IMR-90 (cell line): ENCODE data around the gene KPNA2. TPM values are rescaled to one million over a fixed set of nuclear protein-coding genes. Genes with fewer than 3 reads are reported as not detected.

Experiments used
- ATAC-seq: fragments of 200-7000 bp; cut with Tn5 transposase; 2 replicates; pipeline ENCODE4 v1.9.1; 2020; ENCODE audit warnings: low read depth, mild to moderate bottlenecking, moderate library complexity
- BruUV-seq: library from RNA; stranded (reverse); fragments of 400-500 nt; replicated peaks from 2 replicates; lab custom pipeline; 2021; lab: Mats Ljungman, UMichigan
- CTCF ChIA-PET: fragments of 300-600 bp; formaldehyde crosslinking; extraction: SDS; loops from one replicate; lab custom pipeline; 2021; ENCODE audit warnings: antibody characterized with exemption; lab: Yijun Ruan, JAX
- POLR2A ChIA-PET: fragments of 300-600 bp; sonication (Branson Sonifier 250); formaldehyde crosslinking; loops from one replicate; lab custom pipeline; 2022; ENCODE audit warnings: antibody characterized with exemption; ENCODE audit not compliant: unreplicated experiment; lab: Charles Lee
- DNase-seq: peaks from one replicate; pipeline ENCODE4 v3.0.0; 2013
- H2AFZ ChIP-seq: replicated peaks from 2 replicates; pipeline ENCODE3; 2013; ENCODE audit warnings: low read length, mild to moderate bottlenecking; ENCODE audit not compliant: poor library complexity
- H2AK5ac ChIP-seq: 2 replicates; pipeline ENCODE4 v1.6.1; 2013; ENCODE audit warnings: low read depth, low read length, inconsistent platforms
- H2AK9ac ChIP-seq: replicated peaks from 2 replicates; pipeline ENCODE3; 2013; ENCODE audit warnings: mild to moderate bottlenecking, low read depth, low read length, moderate library complexity; ENCODE audit not compliant: poor library complexity
- H2BK120ac ChIP-seq: 2 replicates; pipeline ENCODE4 v1.6.1; 2013; ENCODE audit warnings: low read depth, low read length, inconsistent platforms
- H2BK15ac ChIP-seq: 3 replicates; pipeline ENCODE4 v1.6.1; 2013; ENCODE audit warnings: low read depth, low read length, inconsistent platforms
- H2BK20ac ChIP-seq: 2 replicates; pipeline ENCODE4 v1.6.1; 2013; ENCODE audit warnings: low read depth, mild to moderate bottlenecking, inconsistent platforms, low read length, moderate library complexity
- H2BK5ac ChIP-seq: 2 replicates; pipeline ENCODE4 v1.6.1; 2013; ENCODE audit warnings: mild to moderate bottlenecking, low read depth, low read length, inconsistent platforms; ENCODE audit not compliant: poor library complexity, severe bottlenecking
- H3K14ac ChIP-seq: replicated peaks from 2 replicates; pipeline ENCODE4 v1.6.1; 2013; ENCODE audit warnings: low read depth, low read length, inconsistent platforms
- H3K18ac ChIP-seq: 2 replicates; pipeline ENCODE4 v1.6.1; 2013; ENCODE audit warnings: low read depth, low read length, control low read depth
- H3K23ac ChIP-seq: 2 replicates; pipeline ENCODE4 v1.6.1; 2013; ENCODE audit warnings: low read depth, low read length, inconsistent platforms
- H3K27ac ChIP-seq: 2 replicates; pipeline ENCODE4 v1.5.1; 2013; ENCODE audit warnings: mild to moderate bottlenecking, control low read depth, low read length; ENCODE audit not compliant: insufficient read depth
- H3K27me3 ChIP-seq: 2 replicates; pipeline ENCODE4 v1.6.1; 2013; ENCODE audit warnings: low read length; ENCODE audit not compliant: control insufficient read depth, insufficient read depth
- H3K36me3 ChIP-seq: 2 replicates; pipeline ENCODE4 v1.6.1; 2013; ENCODE audit warnings: low read length, mixed read lengths; ENCODE audit not compliant: control insufficient read depth, insufficient read depth
- H3K4ac ChIP-seq: 2 replicates; pipeline ENCODE4 v1.6.1; 2013; ENCODE audit warnings: low read depth, low read length, inconsistent platforms
- H3K4me1 ChIP-seq: 2 replicates; pipeline ENCODE4 v1.6.1; 2013; ENCODE audit warnings: low read length, mixed read lengths; ENCODE audit not compliant: control insufficient read depth, insufficient read depth
- H3K4me2 ChIP-seq: 2 replicates; pipeline ENCODE4 v1.6.1; 2013; ENCODE audit warnings: low read depth, mild to moderate bottlenecking, control low read depth, low read length, moderate library complexity
- H3K4me3 ChIP-seq: 2 replicates; pipeline ENCODE4 v1.5.1; 2013; ENCODE audit warnings: low read depth, mild to moderate bottlenecking, control low read depth, low read length, moderate library complexity; ENCODE audit not compliant: insufficient read depth
- H3K56ac ChIP-seq: 2 replicates; pipeline ENCODE4 v1.6.1; 2013; ENCODE audit warnings: low read length, inconsistent platforms; ENCODE audit not compliant: insufficient read depth; ENCODE audit errors: extremely low read depth
- H3K79me1 ChIP-seq, 2 experiments: 2 replicates each; pipeline ENCODE4 v1.6.1; 2013; ENCODE audit warnings: low read length in 2 of 2, inconsistent platforms in 1 of 2, low read depth in 1 of 2
- H3K9ac ChIP-seq: 2 replicates; pipeline ENCODE4 v1.6.1; 2013; ENCODE audit warnings: low read depth, low read length, control low read depth
- H3K9me1 ChIP-seq: 2 replicates; pipeline ENCODE4 v1.6.1; 2013; ENCODE audit warnings: low read length, inconsistent platforms; ENCODE audit not compliant: insufficient read depth
- H3K9me3 ChIP-seq: 2 replicates; pipeline ENCODE4 v1.6.1; 2013; ENCODE audit warnings: low read length; ENCODE audit not compliant: control insufficient read depth, insufficient read depth
- H4K20me1 ChIP-seq: 2 replicates; pipeline ENCODE4 v1.6.1; 2013; ENCODE audit warnings: low read length, inconsistent platforms; ENCODE audit not compliant: insufficient read depth
- H4K5ac ChIP-seq: 2 replicates; pipeline ENCODE4 v1.6.1; 2013; ENCODE audit warnings: mild to moderate bottlenecking, low read depth, low read length, control low read depth
- H4K8ac ChIP-seq, 2 experiments: 2 replicates each; pipeline ENCODE4 v1.6.1; 2013; ENCODE audit warnings: low read depth in 2 of 2, low read length in 2 of 2, control low read depth in 1 of 2, inconsistent platforms in 1 of 2
- H4K91ac ChIP-seq: 2 replicates; pipeline ENCODE4 v1.6.1; 2013; ENCODE audit warnings: low read depth, low read length, inconsistent platforms; ENCODE audit not compliant: insufficient read depth
- BHLHE40 ChIP-seq: fragments of 150-350 bp; IDR thresholded peaks from 2 replicates; pipeline ENCODE4 v1.6.1; 2016; ENCODE audit warnings: mild to moderate bottlenecking, low read depth, low read length
- CEBPB ChIP-seq: IDR thresholded peaks from 2 replicates; pipeline ENCODE4 v1.6.1; 2012; ENCODE audit warnings: low read depth, low read length, improper control_type of control experiment
- CHD1 ChIP-seq: IDR thresholded peaks from 2 replicates; pipeline ENCODE4 v1.6.1; 2012; ENCODE audit warnings: low read depth, low read length, improper control_type of control experiment
- FOS ChIP-seq: fragments of 150-350 bp; IDR thresholded peaks from 2 replicates; pipeline ENCODE4 v1.6.1; 2016; ENCODE audit warnings: low read depth, low read length
- MAFK ChIP-seq: IDR thresholded peaks from 2 replicates; pipeline ENCODE4 v1.6.1; 2012; ENCODE audit warnings: low read depth, low read length, improper control_type of control experiment
- MXI1 ChIP-seq: IDR thresholded peaks from 2 replicates; pipeline ENCODE4 v1.6.1; 2012; ENCODE audit warnings: low read depth, mild to moderate bottlenecking, low read length, moderate library complexity, borderline replicate concordance
- POLR2A ChIP-seq: IDR thresholded peaks from 2 replicates; pipeline ENCODE4 v1.6.1; 2012; ENCODE audit warnings: mild to moderate bottlenecking, low read depth, low read length
- RAD21 ChIP-seq: IDR thresholded peaks from 2 replicates; pipeline ENCODE4 v1.6.1; 2012; ENCODE audit warnings: low read length, improper control_type of control experiment
- RCOR1 ChIP-seq: IDR thresholded peaks from 2 replicates; pipeline ENCODE4 v1.6.1; 2012; ENCODE audit warnings: mild to moderate bottlenecking, low read length, improper control_type of control experiment; ENCODE audit not compliant: insufficient replicate concordance
- RFX5 ChIP-seq: IDR thresholded peaks from 2 replicates; pipeline ENCODE4 v1.8.0; 2012; ENCODE audit warnings: low read depth, mild to moderate bottlenecking, low read length, moderate library complexity
- SMC3 ChIP-seq: fragments of 150-350 bp; IDR thresholded peaks from 2 replicates; pipeline ENCODE4 v1.6.1; 2016; ENCODE audit warnings: low read depth, mild to moderate bottlenecking, antibody characterized with exemption, low read length, moderate library complexity
- WGBS, 2 experiments: methylation state at CpG; one replicate each; pipeline versions ENCODE4 v1.1.5 to v1.1.7; 2013; ENCODE audit warnings: missing lambda C conversion rate in 2 of 2; ENCODE audit not compliant: insufficient read length in 1 of 2; ENCODE audit errors: extremely low coverage in 2 of 2; 5-methylcytosine and 5-hydroxymethylcytosine counted together
- dilution Hi-C: fragments of 300-500 bp; cut with HindIII; formaldehyde crosslinking; loops from one replicate; pipeline ENCODE4 v1.14.3; 2018; ENCODE audit warnings: low sequenced_read_pairs; ENCODE audit not compliant: unreplicated experiment
- in situ Hi-C: fragments of 300-500 bp; cut with MboI; formaldehyde crosslinking; loops from 3 replicates; pipeline ENCODE4 v1.14.3; 2019; ENCODE audit warnings: low sequenced_read_pairs, inconsistent platforms, mixed read lengths
- intact Hi-C: fragments of 100-400 bp; cut with micrococcal nuclease; formaldehyde crosslinking; loops from 2 replicates; pipeline ENCODE4 v1.10.0; 2022
- polyA plus RNA-seq, 3 experiments: library from polyadenylated mRNA; depleted of rRNA; stranded (reverse); fragments of >200 nt; gene quantifications; 2 replicates each; pipeline ENCODE4 v1.2.3, GENCODE V29; 2012; ENCODE audit warnings: low replicate concordance in 1 of 3
- total RNA-seq: library from RNA; depleted of rRNA; stranded (reverse); fragments of >200 nt; gene quantifications from 2 replicates; pipeline ENCODE4 v1.2.3, GENCODE V29; 2012
- TF ChIP-seq, protein P1 (sequence below): conservative IDR thresholded peaks from 2 replicates; pipeline ENCODE4 v1.5.1; 2012; ENCODE audit warnings: mild to moderate bottlenecking, low read depth, low read length, improper control_type of control experiment
- TF ChIP-seq, protein P2 (sequence below): fragments of 150-350 bp; IDR thresholded peaks from 2 replicates; pipeline ENCODE4 v1.6.1; 2017; ENCODE audit warnings: mild to moderate bottlenecking, antibody characterized with exemption, low read length, low read depth

Gene KPNA2
- total and polyA plus RNA-seq, 2 of the 4 experiments (the other 2 are of a cell fraction), result 135 to 262 TPM

- H3K4me1 ChIP-seq, result no peaks in the 10 kb centered on the region
- no peak overlapping the region for H3K56ac ChIP-seq
- no peak overlapping the region for H3K14ac ChIP-seq
- no peaks in the 10 kb centered on the region for H3K79me1 ChIP-seq
- intact Hi-C loops (no loop called here), in situ Hi-C loops (no loop called here), dilution Hi-C loops (no loop called here)
- H3K9ac ChIP-seq, result no peak overlapping the region
- DNase-seq (no peak), ATAC-seq (no peak)
- H3K9me1 ChIP-seq, result no peaks in the 10 kb centered on the region
- ChIA-PET POLR2A (no interaction called here), CTCF (interaction anchor here (0.6 kb wide), 2 partner anchors 28 to 212 kb away, joined by 3 to 4 read pairs; no protein-coding TSS in a partner anchor)
- H3K27ac ChIP-seq, result no peak overlapping the region
- H3K18ac ChIP-seq, result no peak overlapping the region
- no peak overlapping the region for H2BK5ac ChIP-seq
- H2AK5ac ChIP-seq, result no peak overlapping the region
- H3K27me3 ChIP-seq, result no peaks in the 10 kb centered on the region
- H3K23ac ChIP-seq, result no peak overlapping the region
- H3K9me3 ChIP-seq, result no peaks in the 10 kb centered on the region
- TF ChIP-seq, protein P1, sequence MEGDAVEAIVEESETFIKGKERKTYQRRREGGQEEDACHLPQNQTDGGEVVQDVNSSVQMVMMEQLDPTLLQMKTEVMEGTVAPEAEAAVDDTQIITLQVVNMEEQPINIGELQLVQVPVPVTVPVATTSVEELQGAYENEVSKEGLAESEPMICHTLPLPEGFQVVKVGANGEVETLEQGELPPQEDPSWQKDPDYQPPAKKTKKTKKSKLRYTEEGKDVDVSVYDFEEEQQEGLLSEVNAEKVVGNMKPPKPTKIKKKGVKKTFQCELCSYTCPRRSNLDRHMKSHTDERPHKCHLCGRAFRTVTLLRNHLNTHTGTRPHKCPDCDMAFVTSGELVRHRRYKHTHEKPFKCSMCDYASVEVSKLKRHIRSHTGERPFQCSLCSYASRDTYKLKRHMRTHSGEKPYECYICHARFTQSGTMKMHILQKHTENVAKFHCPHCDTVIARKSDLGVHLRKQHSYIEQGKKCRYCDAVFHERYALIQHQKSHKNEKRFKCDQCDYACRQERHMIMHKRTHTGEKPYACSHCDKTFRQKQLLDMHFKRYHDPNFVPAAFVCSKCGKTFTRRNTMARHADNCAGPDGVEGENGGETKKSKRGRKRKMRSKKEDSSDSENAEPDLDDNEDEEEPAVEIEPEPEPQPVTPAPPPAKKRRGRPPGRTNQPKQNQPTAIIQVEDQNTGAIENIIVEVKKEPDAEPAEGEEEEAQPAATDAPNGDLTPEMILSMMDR, result no peak
- TF ChIP-seq MAFK (no peak), FOS (no peak), MXI1 (no peak), CEBPB (no peak), CHD1 (no peak), RFX5 (no peak), POLR2A (no peak), SMC3 (no peak), RCOR1 (no peak), RAD21 (no peak), BHLHE40 (no peak)
- TF ChIP-seq, protein P2, sequence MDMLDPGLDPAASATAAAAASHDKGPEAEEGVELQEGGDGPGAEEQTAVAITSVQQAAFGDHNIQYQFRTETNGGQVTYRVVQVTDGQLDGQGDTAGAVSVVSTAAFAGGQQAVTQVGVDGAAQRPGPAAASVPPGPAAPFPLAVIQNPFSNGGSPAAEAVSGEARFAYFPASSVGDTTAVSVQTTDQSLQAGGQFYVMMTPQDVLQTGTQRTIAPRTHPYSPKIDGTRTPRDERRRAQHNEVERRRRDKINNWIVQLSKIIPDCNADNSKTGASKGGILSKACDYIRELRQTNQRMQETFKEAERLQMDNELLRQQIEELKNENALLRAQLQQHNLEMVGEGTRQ, result no peak
- no CpG with 5 or more reads among the region's 3 CpGs for WGBS, 2 experiments
- H3K4ac ChIP-seq, result no peak overlapping the region
- H4K91ac ChIP-seq, result no peak overlapping the region
- H4K20me1 ChIP-seq, result no peaks in the 10 kb centered on the region
- BruUV-seq, result no TSS peak
- no peak overlapping the region for H4K5ac ChIP-seq
- H2BK20ac ChIP-seq, result no peak overlapping the region
- no peak overlapping the region for H2AK9ac ChIP-seq
- no peak overlapping the region for H2BK15ac ChIP-seq
- no peak overlapping the region for H3K4me3 ChIP-seq
- no peak overlapping the region for H4K8ac ChIP-seq
- no peaks in the 10 kb centered on the region for H3K36me3 ChIP-seq
- no peak overlapping the region for H2BK120ac ChIP-seq
- H3K4me2 ChIP-seq, result no peak overlapping the region
- H2AFZ ChIP-seq, result no peak overlapping the region
These were observed 31.3 kb upstream of the KPNA2 start for GRCh38 chr17:68004201-68004600.
